Right atrium auricular region (tissue), 2 donors: ENCODE measurements around the gene GOLIM4. TPM values are rescaled to one million over a fixed set of nuclear protein-coding genes. Genes with fewer than 3 reads are reported as not detected.
"Not testable (repeated sequence)": the region's sequence is repeated elsewhere in the genome, so short reads cannot be mapped to it uniquely, and the experiment has no call there.

Experiments used
- DNase-seq: peaks from one replicate; pipeline ENCODE4 v3.0.0-alpha.2; 2019; ENCODE audit warnings: low spot score
- H3K27ac ChIP-seq, 2 donors: fragments of 200-600 bp; sonication (generic); 1 replicate in 1 of 2; 2 replicates in 1 of 2; pipeline ENCODE4 v1.5.1; 2016 to 2019
- H3K27me3 ChIP-seq, 2 donors: fragments of 200-600 bp; sonication (generic); one replicate each; pipeline versions ENCODE4 v1.5.1 to v1.6.0; 2017 to 2019
- H3K36me3 ChIP-seq: fragments of 200-600 bp; sonication (generic); one replicate; pipeline ENCODE4 v1.5.1; 2016
- H3K4me1 ChIP-seq, 2 donors: fragments of 200-600 bp; sonication (generic); one replicate each; pipeline versions ENCODE4 v1.5.1 to v1.6.0; 2017 to 2019
- H3K4me3 ChIP-seq, 2 donors: fragments of 200-600 bp; sonication (generic); 1 replicate in 1 of 2; 2 replicates in 1 of 2; pipeline ENCODE4 v1.5.1; 2017 to 2019; ENCODE audit warnings: mild to moderate bottlenecking in 1 of 2, moderate library complexity in 1 of 2
- H3K9me3 ChIP-seq, 2 donors: fragments of 200-600 bp; sonication (generic); one replicate each; pipeline ENCODE4 v1.5.1; 2019
- total RNA-seq, 2 donors: library from RNA; depleted of rRNA; stranded (reverse); fragments of >200 nt; gene quantifications; one replicate each; pipeline ENCODE4 v1.1.0, GENCODE V29; 2016
- TF ChIP-seq, protein P1 (sequence below), 2 donors: fragments of 200-600 bp; sonication (generic); IDR thresholded peaks; one replicate each; pipeline ENCODE4 v1.5.1; 2019; ENCODE audit warnings: antibody characterized with exemption in 2 of 2

Gene GOLIM4
- total RNA-seq, 2 donors from 2014 or later: 56.0 to 63.7 TPM

GRCh38 chr3:168025076-168025475 is 70.6 kb downstream of the GOLIM4 start:
- H3K36me3 ChIP-seq: peaks cover 53% of the 10 kb centered on the region
- no peak for DNase-seq
- H3K27ac ChIP-seq: peak overlapping the region; percentile 61 to 83
- H3K4me1 ChIP-seq: peaks cover 0 to 25% of the 10 kb centered on the region in 2 donors
- H3K27me3 ChIP-seq: no peaks in the 10 kb centered on the region
- TF ChIP-seq, protein P1, sequence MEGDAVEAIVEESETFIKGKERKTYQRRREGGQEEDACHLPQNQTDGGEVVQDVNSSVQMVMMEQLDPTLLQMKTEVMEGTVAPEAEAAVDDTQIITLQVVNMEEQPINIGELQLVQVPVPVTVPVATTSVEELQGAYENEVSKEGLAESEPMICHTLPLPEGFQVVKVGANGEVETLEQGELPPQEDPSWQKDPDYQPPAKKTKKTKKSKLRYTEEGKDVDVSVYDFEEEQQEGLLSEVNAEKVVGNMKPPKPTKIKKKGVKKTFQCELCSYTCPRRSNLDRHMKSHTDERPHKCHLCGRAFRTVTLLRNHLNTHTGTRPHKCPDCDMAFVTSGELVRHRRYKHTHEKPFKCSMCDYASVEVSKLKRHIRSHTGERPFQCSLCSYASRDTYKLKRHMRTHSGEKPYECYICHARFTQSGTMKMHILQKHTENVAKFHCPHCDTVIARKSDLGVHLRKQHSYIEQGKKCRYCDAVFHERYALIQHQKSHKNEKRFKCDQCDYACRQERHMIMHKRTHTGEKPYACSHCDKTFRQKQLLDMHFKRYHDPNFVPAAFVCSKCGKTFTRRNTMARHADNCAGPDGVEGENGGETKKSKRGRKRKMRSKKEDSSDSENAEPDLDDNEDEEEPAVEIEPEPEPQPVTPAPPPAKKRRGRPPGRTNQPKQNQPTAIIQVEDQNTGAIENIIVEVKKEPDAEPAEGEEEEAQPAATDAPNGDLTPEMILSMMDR (IDR thresholded peaks at IDR 0.05): no peak
- H3K9me3 ChIP-seq: no peaks in the 10 kb centered on the region
- no peak overlapping the region for H3K4me3 ChIP-seq

- TF ChIP-seq, protein P1 (IDR thresholded peaks at IDR 0.05): no peak
- Histone ChIP-seq H3K27ac (peak overlapping the region; percentile 61 to 83), H3K4me1 (peaks cover 0 to 25% of the 10 kb centered on the region in 2 donors), H3K36me3 (peaks cover 56% of the 10 kb centered on the region), H3K9me3 (no peaks in the 10 kb centered on the region), H3K4me3 (no peak overlapping the region), H3K27me3 (no peaks in the 10 kb centered on the region)
- no peak for DNase-seq
Measured at GRCh38 chr3:168024537-168024941, 71.2 kb downstream of the GOLIM4 start.

DNA sequence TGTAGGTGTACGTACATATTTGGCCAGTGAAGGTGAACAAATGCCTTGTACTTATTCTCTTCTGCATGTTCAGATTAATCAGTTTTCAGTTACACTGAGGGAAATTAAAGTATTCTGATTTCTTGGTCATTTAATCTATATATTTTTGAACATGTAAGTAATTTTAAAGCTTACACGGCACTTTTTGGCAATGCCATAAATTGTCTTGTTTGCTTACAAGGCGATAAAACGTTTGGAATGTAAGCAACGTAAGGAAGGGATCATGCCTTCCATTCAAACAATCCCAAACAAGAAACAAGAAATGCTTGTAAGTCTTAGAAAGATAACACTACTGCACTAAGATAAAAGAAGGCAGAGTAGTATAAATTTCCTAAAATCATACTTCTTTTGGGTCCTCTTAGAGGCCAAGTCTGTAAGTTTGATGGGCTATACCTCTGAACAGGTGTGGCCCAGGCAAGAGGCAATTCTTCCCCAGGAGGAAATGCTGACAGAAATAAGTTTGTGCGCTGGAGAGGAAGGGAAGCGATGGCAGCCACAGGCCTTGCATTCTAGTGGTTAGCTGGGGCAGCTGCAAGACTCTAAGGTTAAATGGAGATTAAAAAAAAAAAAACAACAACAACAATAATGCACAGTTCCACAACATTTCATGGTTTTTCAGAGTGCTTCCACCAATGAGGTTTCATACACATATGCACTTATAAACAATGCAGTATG is 73.8 kb downstream of the GOLIM4 start:
- Histone ChIP-seq H3K27ac (no peak overlapping the region), H3K36me3 (peaks cover 55% of the 10 kb centered on the region), H3K4me1 (peaks cover 0 to 25% of the 10 kb centered on the region in 2 donors), H3K4me3 (no peak overlapping the region), H3K27me3 (no peaks in the 10 kb centered on the region), H3K9me3 (no peaks in the 10 kb centered on the region)
- TF ChIP-seq, protein P1 (IDR thresholded peaks at IDR 0.05): no peak
- DNase-seq: no peak

GRCh38 chr3:168011280-168011679 is 84.4 kb downstream of the GOLIM4 start:
- DNase-seq, H3K4me3 ChIP-seq, H3K27me3 ChIP-seq, H3K27ac ChIP-seq, H3K4me1 ChIP-seq, H3K9me3 ChIP-seq: not testable (repeated sequence)
- peaks cover 22% of the 10 kb centered on the region for H3K36me3 ChIP-seq

GRCh38 chr3:168006584-168006983 is 89.1 kb downstream of the GOLIM4 start:
- Histone ChIP-seq H3K4me3 (no peak overlapping the region), H3K27ac (no peak overlapping the region), H3K9me3 (peaks cover 0 to 10% of the 10 kb centered on the region in 2 donors), H3K36me3 (peaks cover 22% of the 10 kb centered on the region), H3K27me3 (no peaks in the 10 kb centered on the region), H3K4me1 (no peaks in the 10 kb centered on the region)
- TF ChIP-seq, protein P1 (IDR thresholded peaks at IDR 0.05): no peak
- DNase-seq: no peak

DNA sequence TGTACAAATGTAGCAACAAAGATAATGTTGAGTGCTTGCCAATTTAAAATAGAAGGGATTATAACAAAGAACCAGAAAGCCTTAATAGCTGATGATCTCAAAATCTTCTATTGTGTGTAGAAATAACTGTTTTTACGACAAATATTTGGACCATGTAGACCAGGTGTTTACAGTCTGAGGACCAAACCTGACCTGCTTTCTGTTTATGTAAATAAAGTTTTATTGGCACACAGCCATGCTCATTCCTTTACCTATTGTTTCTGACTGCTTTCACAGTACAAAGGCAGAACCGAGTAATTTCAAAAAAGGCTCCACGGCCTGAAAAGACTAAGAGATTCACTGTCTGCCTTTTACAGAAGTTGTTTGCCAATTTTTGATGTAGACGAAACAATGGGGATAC is 91.8 kb downstream of the GOLIM4 start:
- H3K27ac ChIP-seq: no peak overlapping the region
- no peaks in the 10 kb centered on the region for H3K4me1 ChIP-seq
- TF ChIP-seq, protein P1 (IDR thresholded peaks at IDR 0.05): no peak
- no peaks in the 10 kb centered on the region for H3K27me3 ChIP-seq
- peaks cover 7% of the 10 kb centered on the region for H3K36me3 ChIP-seq
- peaks cover 0 to 10% of the 10 kb centered on the region in 2 donors for H3K9me3 ChIP-seq
- no peak overlapping the region for H3K4me3 ChIP-seq
- DNase-seq: no peak
